GM12872 (cell line): ENCODE measurements around the gene TGFBI.

Experiments
- CTCF ChIP-seq: IDR thresholded peaks from 3 replicates; pipeline ENCODE4 v1.5.1; 2011; ENCODE audit warnings: low read depth, mild to moderate bottlenecking, low read length, moderate library complexity; ENCODE audit not compliant: insufficient read depth

Gene TGFBI

GRCh38 chr5:136081217-136081591 lies 52.4 kb downstream of the TGFBI start:
- no peak for TF ChIP-seq CTCF

- peak; percentile 89 for TF ChIP-seq CTCF
Observed at GRCh38 chr5:136082390-136083193, 53.8 kb downstream of the TGFBI start.

- TF ChIP-seq CTCF: no peak
Observed at GRCh38 chr5:136084698-136085097, 55.9 kb downstream of the TGFBI start.

- TF ChIP-seq CTCF: no peak
Observed at GRCh38 chr5:136086783-136087566, 58.2 kb downstream of the TGFBI start.

GRCh38 chr5:136087961-136088871 lies 59.4 kb downstream of the TGFBI start:
- no peak for TF ChIP-seq CTCF

GRCh38 chr5:136089791-136090190 lies 61.0 kb downstream of the TGFBI start:
- TF ChIP-seq CTCF: no peak

- TF ChIP-seq CTCF: no peak
Observed at GRCh38 chr5:136090319-136090718, 61.5 kb downstream of the TGFBI start.
